GM12878 (cell line): ENCODE results near the gene B9D2.

Experiments
- CREM ChIP-seq: IDR thresholded peaks from 2 replicates; pipeline ENCODE4 v1.6.1; 2014; ENCODE audit warnings: antibody characterized with exemption, low read depth
- CTCF ChIP-seq, 3 experiments: IDR thresholded peaks in 2 of 3; conservative IDR thresholded peaks in 1 of 3; 2 replicates each; pipeline ENCODE4 v1.5.1; 2011; ENCODE audit warnings: low read depth in 3 of 3, low read length in 3 of 3, mild to moderate bottlenecking in 3 of 3, control low read depth in 2 of 3, moderate library complexity in 2 of 3, inconsistent platforms in 1 of 3, mixed read lengths in 1 of 3; ENCODE audit not compliant: control insufficient read depth in 2 of 3, insufficient read depth in 1 of 3; ENCODE audit errors: extremely low read depth in 1 of 3
- HCFC1 ChIP-seq: fragments of 150-350 bp; IDR thresholded peaks from 2 replicates; pipeline ENCODE4 v1.6.1; 2014; ENCODE audit warnings: low read length
- HDAC2 ChIP-seq: fragments of 200-600 bp; sonication (generic); IDR thresholded peaks from 2 replicates; pipeline ENCODE4 v1.6.1; 2017
- MYC ChIP-seq: IDR thresholded peaks from 2 replicates; pipeline ENCODE4 v1.6.1; 2011; ENCODE audit warnings: mild to moderate bottlenecking, low read length, moderate library complexity, inconsistent platforms; ENCODE audit not compliant: insufficient read depth, insufficient replicate concordance, insufficient read length, severe bottlenecking
- NRF1 ChIP-seq: conservative IDR thresholded peaks from 2 replicates; pipeline ENCODE4 v1.6.1; 2011; ENCODE audit warnings: mild to moderate bottlenecking, low read depth, low read length, improper control_type of control experiment
- POLR2AphosphoS5 ChIP-seq: IDR thresholded peaks from 2 replicates; pipeline ENCODE4 v1.6.1; 2011; ENCODE audit warnings: mild to moderate bottlenecking, low read length, inconsistent platforms
- SMC3 ChIP-seq: IDR thresholded peaks from 2 replicates; pipeline ENCODE4 v1.6.1; 2011; ENCODE audit warnings: low read length, improper control_type of control experiment, borderline replicate concordance
- SRF ChIP-seq, 2 experiments: IDR thresholded peaks; 2 replicates each; pipeline ENCODE4 v1.6.1; 2011; ENCODE audit warnings: low read depth in 2 of 2, low read length in 2 of 2, mild to moderate bottlenecking in 1 of 2, moderate library complexity in 1 of 2
- YBX1 ChIP-seq: fragments of 450-650 bp; IDR thresholded peaks from 2 replicates; pipeline ENCODE4 v1.6.1; 2016; ENCODE audit warnings: antibody characterized with exemption

DNA sequence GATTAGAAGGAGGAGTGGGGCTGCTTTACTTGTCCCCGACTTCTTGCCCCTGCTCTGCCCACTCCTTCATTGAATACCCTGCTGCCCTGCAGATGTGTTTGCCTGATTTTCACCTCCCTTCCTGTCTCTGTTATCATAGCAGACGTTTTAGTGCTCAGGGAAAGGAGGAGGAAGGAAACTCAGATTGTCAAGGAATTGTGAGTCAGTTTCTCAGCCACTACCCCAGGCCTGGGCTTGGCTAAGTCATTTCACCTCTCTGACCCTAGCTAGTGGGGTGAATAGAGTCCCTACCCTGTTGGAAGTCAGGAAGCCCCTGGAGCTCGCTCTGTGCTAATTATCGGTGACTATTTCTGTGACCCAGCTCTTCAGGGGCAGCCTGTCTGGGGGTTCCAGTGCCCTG lies 37.5 kb upstream of the B9D2 start:
- TF ChIP-seq CTCF (IDR thresholded peaks at IDR 0.05 in 2 of 3, conservative IDR thresholded peaks at IDR 0.05 in 1 of 3; ENCODE audit: control insufficient read depth in 2 of 3, extremely low read depth in 1 of 3, insufficient read depth in 1 of 3, low read depth in 3 of 3, low read length in 3 of 3): no peak
- TF ChIP-seq MYC: no peak
- no peak for TF ChIP-seq SRF (IDR thresholded peaks at IDR 0.05; ENCODE audit: low read depth in 2 of 2, low read length in 2 of 2)
- no peak for TF ChIP-seq SMC3
- TF ChIP-seq YBX1: no peak
- no peak for TF ChIP-seq HDAC2
- no peak for TF ChIP-seq CREM
- TF ChIP-seq NRF1: no peak
- TF ChIP-seq POLR2AphosphoS5: no peak
- no peak for TF ChIP-seq HCFC1
